GM19438 (cell line): Measurements from ENCODE around the gene MOAP1.
"Not testable (repeated sequence)": the region's sequence is repeated elsewhere in the genome, so short reads cannot be mapped to it uniquely, and the experiment has no call there.

Experiments used
- ATAC-seq: cut with Tn5 transposase; IDR thresholded peaks from one replicate; pipeline ENCODE4 v1.9.1; 2021; ENCODE audit warnings: low read depth; ENCODE audit not compliant: unreplicated experiment

Gene MOAP1

DNA sequence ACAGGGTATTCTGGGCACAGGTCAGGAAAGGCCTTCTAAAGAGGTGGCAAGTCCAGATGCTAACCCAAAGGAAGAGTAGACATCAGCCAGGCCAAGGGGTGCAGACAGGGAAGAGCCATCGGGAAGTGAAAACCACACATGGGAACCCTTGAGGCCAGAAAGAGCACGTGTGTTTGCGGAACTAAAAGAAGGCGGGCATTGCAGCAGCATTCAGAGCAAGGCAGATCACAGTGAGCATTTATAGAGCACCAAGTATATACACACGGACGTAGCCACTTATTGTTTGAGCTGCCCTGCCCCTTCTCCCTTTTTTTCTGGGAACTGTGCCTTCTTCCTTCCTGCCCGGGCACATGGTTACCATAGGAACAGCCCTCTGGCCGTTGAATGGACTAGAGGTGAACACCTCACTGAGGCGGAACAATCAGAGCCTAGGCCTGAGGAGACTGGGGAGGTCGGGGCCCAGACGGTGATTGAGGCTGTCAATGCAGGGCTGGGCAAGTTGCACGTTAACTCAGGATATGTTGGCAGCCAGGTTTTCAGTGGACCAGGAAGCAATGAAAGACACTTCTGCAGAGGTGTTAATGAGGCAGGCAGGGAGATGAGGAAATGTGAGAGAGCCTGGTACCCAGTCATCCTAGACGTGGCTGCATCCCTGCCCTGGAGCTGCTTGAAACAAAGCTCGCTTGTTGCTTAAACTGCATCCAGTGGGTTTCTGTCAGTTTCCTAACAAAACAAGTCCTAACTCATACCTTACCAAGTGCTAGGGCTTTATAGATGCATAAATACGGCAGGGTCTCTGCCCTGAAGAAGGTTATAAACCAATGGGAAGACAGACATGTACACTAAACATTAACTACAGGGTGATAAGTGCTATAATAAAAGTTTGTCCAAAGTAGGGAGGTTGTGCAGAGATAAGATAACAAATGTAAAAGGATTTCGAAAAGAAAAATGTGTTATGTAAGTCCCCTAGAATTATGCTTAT lies 34.2 kb downstream of the MOAP1 start:
- no peak for ATAC-seq

GRCh38 chr14:93148979-93149378 lies 35.7 kb downstream of the MOAP1 start:
- ATAC-seq: no peak

DNA sequence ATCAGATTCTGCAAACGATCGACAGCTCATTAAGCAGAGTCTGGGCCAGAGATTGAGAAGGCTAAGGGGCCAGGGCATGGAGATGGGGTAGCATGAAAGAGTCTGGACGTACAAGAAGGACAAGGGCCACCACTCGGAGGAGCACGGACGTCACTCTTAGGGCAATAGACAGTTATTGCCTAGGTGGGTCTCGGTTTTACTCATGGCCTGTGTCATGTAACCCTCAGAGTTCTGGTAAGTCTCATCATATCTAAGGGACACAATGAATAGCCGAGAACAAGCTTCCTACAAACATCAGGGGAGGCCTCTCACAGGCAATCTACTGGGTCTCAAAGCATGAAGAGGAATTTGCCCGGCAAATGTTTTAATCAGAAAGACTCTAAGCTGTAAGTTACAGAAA lies 38.6 kb downstream of the MOAP1 start:
- ATAC-seq: no peak

DNA sequence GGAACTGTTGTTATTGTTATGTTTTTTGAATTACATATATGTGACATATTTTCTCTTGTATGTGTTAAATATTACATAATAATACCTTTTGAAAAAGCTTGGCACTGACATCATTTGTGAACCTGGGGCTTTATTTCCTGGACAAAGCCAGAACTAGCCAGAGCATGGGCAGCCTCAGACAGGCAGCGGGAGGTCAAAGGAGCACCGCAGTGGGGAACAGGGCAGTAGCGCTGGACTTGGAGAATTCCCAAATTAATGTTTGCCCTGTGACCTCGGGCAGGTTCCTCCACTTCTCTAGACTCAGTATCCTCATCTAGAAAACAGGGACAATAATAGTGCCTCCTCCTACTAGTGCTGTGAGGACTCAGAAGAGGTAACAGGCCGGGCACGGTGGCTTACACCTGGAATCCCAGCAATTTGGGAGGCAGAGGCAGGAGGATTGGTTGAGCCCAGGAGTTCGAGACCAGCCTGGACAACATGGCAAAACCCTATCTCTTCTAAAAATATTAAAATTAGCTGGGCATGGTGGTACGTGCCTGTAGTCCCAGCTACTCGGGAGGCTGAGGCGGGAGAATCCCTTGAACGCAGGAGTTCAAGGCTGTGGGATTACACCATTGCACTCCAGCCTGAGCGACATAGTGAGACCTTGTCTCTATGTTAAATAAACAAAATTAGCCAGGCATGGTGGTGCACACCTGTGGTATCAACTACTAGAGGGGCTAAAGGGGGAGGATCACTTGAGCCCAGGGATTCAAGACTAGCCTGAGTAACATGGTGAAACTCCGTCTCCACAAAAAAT lies 41.6 kb downstream of the MOAP1 start:
- no peak for ATAC-seq

GRCh38 chr14:93137864-93138263 lies 46.8 kb downstream of the MOAP1 start:
- ATAC-seq: no peak

- not testable (repeated sequence) for ATAC-seq
Observed at GRCh38 chr14:93136508-93136907, 48.2 kb downstream of the MOAP1 start.

- no peak for ATAC-seq
Observed at GRCh38 chr14:93136009-93136408, 48.7 kb downstream of the MOAP1 start.

DNA sequence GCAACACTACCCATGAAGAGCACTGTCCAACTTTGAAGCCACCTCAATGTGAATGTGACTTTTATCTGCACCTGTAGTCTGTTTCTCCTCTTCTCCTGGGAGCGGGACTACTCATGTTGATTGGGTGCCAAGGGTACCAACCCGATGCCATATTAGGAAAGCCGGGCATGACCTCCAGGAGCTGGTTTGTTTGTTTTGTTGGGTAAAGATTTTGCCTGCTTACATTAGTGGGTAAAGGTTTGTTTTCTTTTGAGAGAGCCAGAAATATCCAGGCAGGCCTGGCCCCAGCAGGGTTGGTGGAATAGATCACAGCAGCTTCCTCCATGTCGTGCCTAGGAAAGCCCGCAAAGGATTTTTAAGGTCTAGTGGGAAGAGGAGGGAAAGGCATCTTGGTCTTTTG lies 49.3 kb downstream of the MOAP1 start:
- ATAC-seq: no peak

- no peak for ATAC-seq
Observed at GRCh38 chr14:93133464-93133863, 51.2 kb downstream of the MOAP1 start.

DNA sequence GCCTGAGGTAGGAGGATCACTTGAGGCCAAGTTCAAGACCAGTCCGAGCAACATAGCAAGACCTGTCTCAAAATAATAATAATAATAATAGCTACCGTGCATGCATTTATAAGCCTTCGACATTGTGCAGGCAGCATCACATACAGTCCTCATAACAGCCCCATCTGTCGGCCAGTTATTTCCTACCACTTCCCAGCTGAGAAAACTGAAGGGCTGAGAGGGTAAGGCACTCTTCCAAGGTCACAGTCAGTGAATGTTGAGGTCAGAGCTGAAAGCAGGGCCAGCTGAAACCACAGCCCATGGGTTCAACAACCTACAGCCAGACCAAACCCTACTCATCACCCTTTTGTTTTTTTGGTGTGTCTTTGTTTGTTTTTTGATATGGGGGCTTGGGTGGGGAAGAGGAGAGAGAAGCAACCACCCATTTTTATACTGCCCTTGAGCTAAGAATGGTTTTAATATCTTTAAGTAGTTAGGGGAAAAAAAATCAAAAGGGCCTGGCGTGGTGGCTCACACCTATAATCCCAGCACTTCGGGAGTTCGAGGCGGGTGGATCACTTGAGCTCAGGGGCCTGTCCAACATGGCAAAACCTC lies 52.1 kb downstream of the MOAP1 start:
- no peak for ATAC-seq
